HepG2 (cell line): ENCODE measurements around the gene HDDC3. TPM values are rescaled to one million over a fixed set of nuclear protein-coding genes. Genes with fewer than 3 reads are reported as not detected.

Experiments
- ATAC-seq: fragments of 200-7000 bp; cut with Tn5 transposase; 3 replicates; pipeline ENCODE4 v1.9.1; 2020; ENCODE audit warnings: mild to moderate bottlenecking, moderate library complexity
- BruUV-seq: library from RNA; stranded (reverse); fragments of 400-500 nt; replicated peaks from 2 replicates; lab custom pipeline; 2021; lab: Mats Ljungman, UMichigan
- CTCF ChIA-PET: fragments of 300-600 bp; formaldehyde crosslinking; extraction: SDS; loops from one replicate; lab custom pipeline; 2021; ENCODE audit warnings: low total read pairs, inconsistent platforms, low intra/inter-chr PET ratio; lab: Yijun Ruan, JAX
- POLR2A ChIA-PET: fragments of 350-600 bp; sonication (Branson Sonifier 250); formaldehyde crosslinking; loops from one replicate; lab custom pipeline; 2020; ENCODE audit warnings: antibody characterized with exemption, inconsistent platforms; lab: Yijun Ruan, JAX
- DNase-seq: peaks from one replicate; pipeline ENCODE4 v3.0.0-alpha.2; 2015; ENCODE audit warnings: low spot score
- FAIRE-seq: peaks from 3 replicates; lab custom pipeline; 2011; peaks lifted over from hg19 to GRCh38; lab: Jason Lieb, UNC
- H2AFZ ChIP-seq: one replicate; pipeline ENCODE4 v1.6.1; 2011; ENCODE audit warnings: low read length, inconsistent platforms
- H3K27ac ChIP-seq: fragments of 300-600 bp; 3 replicates; pipeline ENCODE4 v1.8.0; 2011; ENCODE audit warnings: mixed run types, mild to moderate bottlenecking, mixed read lengths, low read length, inconsistent platforms; ENCODE audit not compliant: insufficient read depth; ENCODE audit errors: extremely low read length
- H3K27me3 ChIP-seq, 2 experiments: fragments of 200-600 bp in 1 of 2; 2 replicates in 1 of 2; 3 replicates in 1 of 2; pipeline versions ENCODE4 v1.6.0 to v1.8.0; 2011; ENCODE audit warnings: low read length in 2 of 2, mild to moderate bottlenecking in 2 of 2, moderate library complexity in 2 of 2, inconsistent platforms in 1 of 2; ENCODE audit not compliant: insufficient read depth in 2 of 2, control insufficient read depth in 1 of 2
- H3K36me3 ChIP-seq, 2 experiments: fragments of 200-600 bp in 1 of 2; replicated peaks in 1 of 2; 2 replicates in 1 of 2; 3 replicates in 1 of 2; pipeline versions ENCODE4 v1.5.1 to v1.8.0; 2011; ENCODE audit warnings: low read length in 2 of 2, inconsistent platforms in 1 of 2; ENCODE audit not compliant: insufficient read depth in 2 of 2, control insufficient read depth in 1 of 2
- H3K4me1 ChIP-seq: 2 replicates; pipeline ENCODE4 v1.5.1; 2012; ENCODE audit warnings: low read length, inconsistent platforms; ENCODE audit not compliant: insufficient read depth
- H3K4me2 ChIP-seq: 2 replicates; pipeline ENCODE4 v1.6.0; 2011; ENCODE audit warnings: low read depth, low read length, inconsistent platforms
- H3K4me3 ChIP-seq, 3 experiments: fragments of 200-600 bp in 1 of 3; sonication (generic), shearing (Covaris generic) in 1 of 3; replicated peaks in 1 of 3; 2 replicates each; pipeline ENCODE4 v1.5.1; 2011 to 2016; ENCODE audit warnings: low read length in 3 of 3, inconsistent platforms in 2 of 3, low read depth in 2 of 3, mild to moderate bottlenecking in 2 of 3, control low read depth in 1 of 3, mixed read lengths in 1 of 3; ENCODE audit not compliant: insufficient read depth in 1 of 3
- H3K79me2 ChIP-seq: one replicate; pipeline ENCODE4 v1.6.1; 2011; ENCODE audit warnings: low read length, inconsistent platforms; ENCODE audit not compliant: insufficient read depth
- H3K9ac ChIP-seq: 2 replicates; pipeline ENCODE4 v1.6.0; 2011; ENCODE audit warnings: mild to moderate bottlenecking, low read depth, low read length, inconsistent platforms; ENCODE audit not compliant: insufficient read depth
- H3K9me3 ChIP-seq: 2 replicates; pipeline ENCODE4 v1.5.1; 2012; ENCODE audit warnings: mild to moderate bottlenecking, low read length
- H4K20me1 ChIP-seq: 2 replicates; pipeline ENCODE4 v1.6.0; 2011; ENCODE audit warnings: inconsistent platforms, mild to moderate bottlenecking, low read length, moderate library complexity; ENCODE audit not compliant: insufficient read depth
- EHMT2 ChIP-seq: fragments of 200-600 bp; sonication (generic); IDR thresholded peaks from 2 replicates; pipeline ENCODE4 v1.7.0; 2017; ENCODE audit warnings: antibody characterized with exemption, low read depth, low read length, borderline replicate concordance
- GABPA ChIP-seq, 2 experiments: IDR thresholded peaks; 2 replicates each; pipeline ENCODE4 v1.6.1; 2011 to 2016; ENCODE audit warnings: low read depth in 2 of 2, low read length in 1 of 2, missing biosample characterization in 1 of 2, missing genetic modification characterization in 1 of 2
- GPBP1L1 ChIP-seq: sonication (generic); formaldehyde crosslinking; IDR thresholded peaks from 2 replicates; pipeline ENCODE4 v1.5.0; 2020; ENCODE audit warnings: mild to moderate bottlenecking, missing genetic modification reagents
- HNF4G ChIP-seq, 2 experiments: sonication (generic) in 1 of 2; formaldehyde crosslinking in 1 of 2; IDR thresholded peaks; 2 replicates each; pipeline versions ENCODE4 v1.4.0 to v1.6.1; 2011 to 2020; ENCODE audit warnings: borderline replicate concordance in 2 of 2, low read depth in 2 of 2, mild to moderate bottlenecking in 2 of 2, low read length in 1 of 2, missing genetic modification reagents in 1 of 2, moderate library complexity in 1 of 2
- HNRNPLL ChIP-seq: fragments of 200-400 bp; formaldehyde crosslinking; IDR thresholded peaks from 2 replicates; pipeline ENCODE4 v1.6.1; 2017; ENCODE audit warnings: mild to moderate bottlenecking, low read depth, low read length; ENCODE audit not compliant: poor library complexity, severe bottlenecking
- KDM2A ChIP-seq: sonication (generic); formaldehyde crosslinking; IDR thresholded peaks from 2 replicates; pipeline ENCODE4 v1.4.0; 2020; ENCODE audit warnings: low read depth, missing genetic modification reagents, borderline replicate concordance
- KDM5B ChIP-seq: sonication (generic); formaldehyde crosslinking; IDR thresholded peaks from 2 replicates; pipeline ENCODE4 v1.4.0; 2020; ENCODE audit warnings: missing genetic modification reagents, mild to moderate bottlenecking, borderline replicate concordance
- MTERF4 ChIP-seq: sonication (generic); formaldehyde crosslinking; IDR thresholded peaks from 2 replicates; pipeline ENCODE4 v1.8.0; 2023; ENCODE audit warnings: mild to moderate bottlenecking, missing genetic modification reagents
- PBX2 ChIP-seq: IDR thresholded peaks from 2 replicates; pipeline ENCODE4 v1.6.1; 2016; ENCODE audit warnings: control low read depth
- RARG ChIP-seq: sonication (generic); formaldehyde crosslinking; IDR thresholded peaks from 2 replicates; pipeline ENCODE4 v1.4.0; 2020; ENCODE audit warnings: low read depth, mild to moderate bottlenecking, missing genetic modification reagents
- SALL2 ChIP-seq: sonication (generic); formaldehyde crosslinking; IDR thresholded peaks from 2 replicates; pipeline ENCODE4 v1.8.1; 2023; ENCODE audit warnings: mild to moderate bottlenecking, missing genetic modification reagents, inconsistent platforms
- TARDBP ChIP-seq: sonication (generic); formaldehyde crosslinking; IDR thresholded peaks from 2 replicates; pipeline ENCODE4 v1.8.0; 2022; ENCODE audit warnings: mild to moderate bottlenecking, missing genetic modification reagents
- TMF1 ChIP-seq: sonication (generic); formaldehyde crosslinking; IDR thresholded peaks from 2 replicates; pipeline ENCODE4 v1.8.1; 2022; ENCODE audit warnings: low read depth, missing genetic modification reagents
- ZFP41 ChIP-seq: sonication (generic); formaldehyde crosslinking; IDR thresholded peaks from 2 replicates; pipeline ENCODE4 v1.4.0; 2020; ENCODE audit warnings: mild to moderate bottlenecking, missing genetic modification reagents, borderline replicate concordance
- ZNF232 ChIP-seq: sonication (generic); formaldehyde crosslinking; IDR thresholded peaks from 2 replicates; pipeline ENCODE4 v1.4.0; 2020; ENCODE audit warnings: missing genetic modification reagents, borderline replicate concordance
- ZNF446 ChIP-seq: sonication (generic); formaldehyde crosslinking; IDR thresholded peaks from 2 replicates; pipeline ENCODE4 v1.5.0; 2020; ENCODE audit warnings: mild to moderate bottlenecking, missing genetic modification reagents
- ZNF546 ChIP-seq: sonication (generic); formaldehyde crosslinking; conservative IDR thresholded peaks from 2 replicates; pipeline ENCODE4 v1.8.1; 2023; ENCODE audit warnings: mild to moderate bottlenecking, missing genetic modification reagents
- ZNF644 ChIP-seq: IDR thresholded peaks from 2 replicates; pipeline ENCODE4 v1.6.1; 2016; ENCODE audit warnings: low read depth
- ZNF839 ChIP-seq: sonication (generic); formaldehyde crosslinking; IDR thresholded peaks from 2 replicates; pipeline ENCODE4 v1.4.0; 2020; ENCODE audit warnings: missing genetic modification reagents, mild to moderate bottlenecking, borderline replicate concordance
- ZSCAN30 ChIP-seq: sonication (generic); formaldehyde crosslinking; IDR thresholded peaks from 2 replicates; pipeline ENCODE4 v1.5.0; 2020; ENCODE audit warnings: mild to moderate bottlenecking, missing genetic modification reagents
- WGBS: methylation state at CpG from one replicate; pipeline ENCODE4 v1.1.6; 2017; ENCODE audit warnings: low lambda C conversion rate; 5-methylcytosine and 5-hydroxymethylcytosine counted together
- in situ Hi-C: cut with HindIII; loops from 2 replicates; pipeline ENCODE4 v1.10.0; 2017; ENCODE audit warnings: low pct_unique_long_range_greater_than_20kb; ENCODE audit not compliant: extremely low pct_ligation_motif_present
- intact Hi-C: fragments of 100-400 bp; cut with micrococcal nuclease; formaldehyde crosslinking; loops from one replicate; pipeline ENCODE4 v1.10.0; 2022; ENCODE audit not compliant: unreplicated experiment
- polyA plus RNA-seq, 8 experiments: library from polyadenylated mRNA; depleted of rRNA in 3 of 8; stranded (reverse) in 7 of 8; unstranded in 1 of 8; fragments of >200 nt; fragmentation: Illumina TruSeq in 4 of 8; extraction: Trizol in 4 of 8; gene quantifications; 2 replicates each; pipeline versions ENCODE4 v1.2.1 to v1.2.3, GENCODE V29; 2011 to 2016; ENCODE audit warnings: low read depth in 4 of 8, missing spikeins in 1 of 8, mixed read lengths in 1 of 8; ENCODE audit not compliant: insufficient read depth in 1 of 8
- total RNA-seq, 5 experiments: library from RNA; depleted of rRNA; stranded (reverse); fragments of >200 nt; fragmentation: Illumina TruSeq; extraction: Trizol; gene quantifications; 2 replicates each; pipeline ENCODE4 v1.2.3, GENCODE V29; 2016; ENCODE audit warnings: low read depth in 1 of 5

Gene HDDC3
- total and polyA plus RNA-seq, 2 of the 13 experiments (the other 11 are each of a cell fraction or from before 2014, with no cell fraction given) = 18.7 to 28.3 TPM

- H3K79me2 ChIP-seq = no peaks in the 10 kb centered on the region
- no peak for TF ChIP-seq ZNF644 (CRISPR knock-in tag)
- TF ChIP-seq TARDBP = no peak
- no peak for TF ChIP-seq HNF4G (IDR thresholded peaks at IDR 0.05; ENCODE audit: borderline replicate concordance, low read depth, low read length)
- TF ChIP-seq HNF4G (CRISPR knock-in tag; IDR thresholded peaks at IDR 0.05; ENCODE audit: borderline replicate concordance, low read depth) = no peak
- TF ChIP-seq ZSCAN30 (CRISPR knock-in tag) = no peak
- TF ChIP-seq ZNF232 (CRISPR knock-in tag) = no peak
- no peak for TF ChIP-seq ZNF839 (CRISPR knock-in tag)
- TF ChIP-seq MTERF4 (CRISPR knock-in tag) = no peak
- no peak for TF ChIP-seq ZFP41
- no peak for TF ChIP-seq GABPA (IDR thresholded peaks at IDR 0.05; ENCODE audit: low read depth, low read length)
- no peak for TF ChIP-seq GABPA (CRISPR knock-in tag; IDR thresholded peaks at IDR 0.05; ENCODE audit: low read depth)
- TF ChIP-seq EHMT2 = no peak
- TF ChIP-seq KDM2A (CRISPR knock-in tag) = no peak
- no peak for TF ChIP-seq GPBP1L1
- TF ChIP-seq TMF1 (CRISPR knock-in tag) = no peak
- no peak for TF ChIP-seq HNRNPLL
- no peak for TF ChIP-seq SALL2 (CRISPR knock-in tag)
- TF ChIP-seq RARG = no peak
- TF ChIP-seq ZNF546 (CRISPR knock-in tag) = no peak
- TF ChIP-seq PBX2 (CRISPR knock-in tag) = no peak
- no peak for TF ChIP-seq ZNF446
- TF ChIP-seq KDM5B = no peak
- TF ChIP-seq, all 625 proteins: peak for 0
- Histone ChIP-seq H2AFZ (no peak overlapping the region), H3K4me2 (no peak overlapping the region), H3K27ac (no peak overlapping the region), H3K4me1 (peaks cover 27% of the 10 kb centered on the region), H3K9me3 (no peaks in the 10 kb centered on the region), H3K36me3 (peaks cover 6 to 21% of the 10 kb centered on the region in 2 experiments; a peak in 3 of 5 replicates), H3K4me3 (no peak overlapping the region), H3K9ac (no peak overlapping the region), H3K27me3 (no peaks in the 10 kb centered on the region), H4K20me1 (no peaks in the 10 kb centered on the region)
- DNase-seq (no peak), FAIRE-seq (no peak), ATAC-seq (no peak; the same call in 2 of the 3 replicates)
- POLR2A ChIA-PET = no interaction called here
- CTCF ChIA-PET = no interaction called here
- 85% methylated on average over 5 of the region's 5 CpGs for WGBS
- in situ Hi-C loops (no loop called here), intact Hi-C loops (no loop called here)
- BruUV-seq = no TSS peak
Measured at GRCh38 chr15:90924375-90924774, 8.0 kb downstream of the HDDC3 start.
